Breast epithelium (tissue), 3 donors: ENCODE data around the gene TMCO4.

Experiments used
- POLR2A ChIP-seq: fragments of 450-650 bp; IDR thresholded peaks from one replicate; pipeline ENCODE4 v1.6.1; 2016; ENCODE audit warnings: antibody characterized with exemption, mild to moderate bottlenecking, moderate library complexity
- TF ChIP-seq, protein P1 (sequence below), 3 donors: fragments of 450-650 bp; IDR thresholded peaks; one replicate each; pipeline ENCODE4 v1.5.1; 2016 to 2017; ENCODE audit warnings: antibody characterized with exemption in 3 of 3, mild to moderate bottlenecking in 3 of 3, moderate library complexity in 3 of 3

DNA sequence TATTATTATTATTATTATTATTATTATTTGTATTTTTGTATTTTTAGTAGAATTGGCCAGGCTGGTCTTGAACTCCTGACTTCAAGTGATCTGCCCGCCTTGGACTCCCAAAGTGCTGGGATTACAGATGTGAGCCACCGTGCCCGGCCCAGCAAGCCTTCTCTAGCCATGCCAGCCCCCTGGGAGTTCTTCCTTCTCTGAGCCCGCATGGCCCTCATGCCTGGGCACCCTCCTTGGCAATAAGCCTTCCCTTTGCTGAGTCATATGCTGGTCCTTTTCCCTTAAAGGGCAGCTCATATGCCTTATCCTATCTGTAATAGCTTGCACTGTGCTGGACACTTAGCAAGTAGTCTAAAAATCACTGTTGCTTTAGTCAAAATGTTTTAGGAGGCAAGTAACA, 164.1 kb downstream of the TMCO4 start:
- TF ChIP-seq, protein P1, sequence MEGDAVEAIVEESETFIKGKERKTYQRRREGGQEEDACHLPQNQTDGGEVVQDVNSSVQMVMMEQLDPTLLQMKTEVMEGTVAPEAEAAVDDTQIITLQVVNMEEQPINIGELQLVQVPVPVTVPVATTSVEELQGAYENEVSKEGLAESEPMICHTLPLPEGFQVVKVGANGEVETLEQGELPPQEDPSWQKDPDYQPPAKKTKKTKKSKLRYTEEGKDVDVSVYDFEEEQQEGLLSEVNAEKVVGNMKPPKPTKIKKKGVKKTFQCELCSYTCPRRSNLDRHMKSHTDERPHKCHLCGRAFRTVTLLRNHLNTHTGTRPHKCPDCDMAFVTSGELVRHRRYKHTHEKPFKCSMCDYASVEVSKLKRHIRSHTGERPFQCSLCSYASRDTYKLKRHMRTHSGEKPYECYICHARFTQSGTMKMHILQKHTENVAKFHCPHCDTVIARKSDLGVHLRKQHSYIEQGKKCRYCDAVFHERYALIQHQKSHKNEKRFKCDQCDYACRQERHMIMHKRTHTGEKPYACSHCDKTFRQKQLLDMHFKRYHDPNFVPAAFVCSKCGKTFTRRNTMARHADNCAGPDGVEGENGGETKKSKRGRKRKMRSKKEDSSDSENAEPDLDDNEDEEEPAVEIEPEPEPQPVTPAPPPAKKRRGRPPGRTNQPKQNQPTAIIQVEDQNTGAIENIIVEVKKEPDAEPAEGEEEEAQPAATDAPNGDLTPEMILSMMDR (IDR thresholded peaks at IDR 0.05), result no peak
- TF ChIP-seq POLR2A, result no peak
